K562 (cell line): ENCODE results near the gene CSNK1A1. TPM values are rescaled to one million over a fixed set of nuclear protein-coding genes. Genes with fewer than 3 reads are reported as not detected.

Source experiments
- FOXM1 ChIP-seq, 2 experiments: fragments of 450-650 bp in 1 of 2; sonication (generic) in 1 of 2; formaldehyde crosslinking in 1 of 2; IDR thresholded peaks; 2 replicates each; pipeline versions ENCODE4 v1.6.1 to v1.9.0; 2017 to 2022; ENCODE audit warnings: low read depth in 2 of 2, mild to moderate bottlenecking in 2 of 2, missing genetic modification reagents in 1 of 2, moderate library complexity in 1 of 2
- HEY1 ChIP-seq: fragments of 250-450 bp; sonication (Bioruptor Pico); IDR thresholded peaks from 2 replicates; pipeline ENCODE4 v1.5.0; 2020; ENCODE audit warnings: mild to moderate bottlenecking, moderate library complexity, borderline replicate concordance
- MTA3 ChIP-seq: fragments of 450-650 bp; formaldehyde crosslinking; IDR thresholded peaks from 2 replicates; pipeline ENCODE4 v1.6.1; 2017; ENCODE audit warnings: mild to moderate bottlenecking, borderline replicate concordance
- NFRKB ChIP-seq: fragments of 450-650 bp; IDR thresholded peaks from 2 replicates; pipeline ENCODE4 v1.6.1; 2016; ENCODE audit warnings: low read depth
- TFAM ChIP-seq: fragments of 250-450 bp; sonication (Bioruptor Pico); conservative IDR thresholded peaks from 2 replicates; pipeline ENCODE4 v1.5.0; 2021; ENCODE audit warnings: mild to moderate bottlenecking, moderate library complexity
- ZBTB33 ChIP-seq: sonication (generic); formaldehyde crosslinking; IDR thresholded peaks from 2 replicates; pipeline ENCODE4 v1.8.1; 2023; ENCODE audit warnings: mild to moderate bottlenecking, missing genetic modification reagents
- ZNF134 ChIP-seq: fragments of 250-450 bp; sonication (Bioruptor Pico); conservative IDR thresholded peaks from 2 replicates; pipeline ENCODE4 v1.4.0; 2020
- polyA plus RNA-seq, 8 experiments: library from polyadenylated mRNA; depleted of rRNA in 4 of 8; stranded (reverse) in 5 of 8; unstranded in 3 of 8; fragments of >200 nt; fragmentation: Nextera tagmentation in 2 of 8; fragmentation: Illumina TruSeq in 1 of 8; extraction: Ambion mirVana in 2 of 8; extraction: Trizol in 1 of 8; gene quantifications; 2 replicates each; pipeline versions ENCODE4 v1.2.1 to v1.2.3, GENCODE V29; 2011 to 2014; ENCODE audit warnings: inconsistent platforms in 1 of 8, missing spikeins in 1 of 8
- total RNA-seq, 7 experiments: library from RNA; depleted of rRNA in 6 of 7; stranded (reverse); fragments of >200 nt in 6 of 7; fragmentation: Illumina TruSeq in 2 of 7; extraction: Trizol in 2 of 7; gene quantifications; 2 replicates each; pipeline versions ENCODE4 v1.2.1 to v1.2.3, GENCODE V29; 2011 to 2021; ENCODE audit warnings: low replicate concordance in 1 of 7
- TF ChIP-seq, protein P1 (sequence below): fragments of 450-650 bp; IDR thresholded peaks from 2 replicates; pipeline ENCODE4 v1.6.1; 2017; ENCODE audit warnings: antibody characterized with exemption, mild to moderate bottlenecking
- TF ChIP-seq, protein P2 (sequence below): fragments of 450-650 bp; conservative IDR thresholded peaks from 2 replicates; pipeline ENCODE4 v1.6.1; 2016; ENCODE audit warnings: missing genetic modification characterization, low read depth, mild to moderate bottlenecking, control low read depth, missing compliant biosample characterization
- TF ChIP-seq, protein P3 (sequence below): fragments of 450-650 bp; conservative IDR thresholded peaks from 2 replicates; pipeline ENCODE4 v1.6.1; 2016; ENCODE audit warnings: missing genetic modification characterization, low read depth, mild to moderate bottlenecking, missing compliant biosample characterization, moderate library complexity
- TF ChIP-seq, protein P4 (sequence below): fragments of 250-450 bp; sonication (Bioruptor Pico); IDR thresholded peaks from 2 replicates; pipeline ENCODE4 v1.4.0; 2020

Gene CSNK1A1
- total and polyA plus RNA-seq, 9 of the 15 experiments (the other 6 are each of a cell fraction or from before 2014, with no cell fraction given) = 49.1 to 196 (median 154) TPM

DNA sequence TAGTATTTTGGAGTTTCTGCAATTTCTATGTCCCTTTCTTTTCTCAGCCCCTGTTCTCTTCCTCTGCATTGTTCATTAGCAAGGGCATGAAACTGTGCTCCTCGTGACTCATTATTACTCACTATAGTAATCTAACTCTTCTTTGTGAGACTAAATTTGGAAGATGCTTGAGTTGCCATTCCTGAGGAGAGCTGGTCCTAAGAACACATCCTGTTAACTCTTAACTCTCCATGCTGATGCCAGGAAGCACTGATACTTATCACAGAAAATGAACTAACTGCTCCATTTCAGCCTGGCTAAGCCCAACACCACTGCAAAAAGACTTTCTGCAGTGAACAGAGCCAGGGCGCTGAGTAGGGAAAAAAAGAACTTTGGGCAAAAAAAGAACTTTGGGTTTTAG, 10.6 kb upstream of the CSNK1A1 start (continued):
- no peak for TF ChIP-seq ZBTB33
- no peak for TF ChIP-seq HEY1
- TF ChIP-seq FOXM1 (IDR thresholded peaks at IDR 0.05; ENCODE audit: low read depth) = no peak
- no peak for TF ChIP-seq FOXM1 (CRISPR knock-in tag; IDR thresholded peaks at IDR 0.05; ENCODE audit: low read depth)
- TF ChIP-seq NFRKB = 0 out of 2 replicates have a peak, but pooled peaks have one; percentile 29
- TF ChIP-seq ZNF134 (CRISPR knock-in tag) = no peak
- TF ChIP-seq, protein P1, sequence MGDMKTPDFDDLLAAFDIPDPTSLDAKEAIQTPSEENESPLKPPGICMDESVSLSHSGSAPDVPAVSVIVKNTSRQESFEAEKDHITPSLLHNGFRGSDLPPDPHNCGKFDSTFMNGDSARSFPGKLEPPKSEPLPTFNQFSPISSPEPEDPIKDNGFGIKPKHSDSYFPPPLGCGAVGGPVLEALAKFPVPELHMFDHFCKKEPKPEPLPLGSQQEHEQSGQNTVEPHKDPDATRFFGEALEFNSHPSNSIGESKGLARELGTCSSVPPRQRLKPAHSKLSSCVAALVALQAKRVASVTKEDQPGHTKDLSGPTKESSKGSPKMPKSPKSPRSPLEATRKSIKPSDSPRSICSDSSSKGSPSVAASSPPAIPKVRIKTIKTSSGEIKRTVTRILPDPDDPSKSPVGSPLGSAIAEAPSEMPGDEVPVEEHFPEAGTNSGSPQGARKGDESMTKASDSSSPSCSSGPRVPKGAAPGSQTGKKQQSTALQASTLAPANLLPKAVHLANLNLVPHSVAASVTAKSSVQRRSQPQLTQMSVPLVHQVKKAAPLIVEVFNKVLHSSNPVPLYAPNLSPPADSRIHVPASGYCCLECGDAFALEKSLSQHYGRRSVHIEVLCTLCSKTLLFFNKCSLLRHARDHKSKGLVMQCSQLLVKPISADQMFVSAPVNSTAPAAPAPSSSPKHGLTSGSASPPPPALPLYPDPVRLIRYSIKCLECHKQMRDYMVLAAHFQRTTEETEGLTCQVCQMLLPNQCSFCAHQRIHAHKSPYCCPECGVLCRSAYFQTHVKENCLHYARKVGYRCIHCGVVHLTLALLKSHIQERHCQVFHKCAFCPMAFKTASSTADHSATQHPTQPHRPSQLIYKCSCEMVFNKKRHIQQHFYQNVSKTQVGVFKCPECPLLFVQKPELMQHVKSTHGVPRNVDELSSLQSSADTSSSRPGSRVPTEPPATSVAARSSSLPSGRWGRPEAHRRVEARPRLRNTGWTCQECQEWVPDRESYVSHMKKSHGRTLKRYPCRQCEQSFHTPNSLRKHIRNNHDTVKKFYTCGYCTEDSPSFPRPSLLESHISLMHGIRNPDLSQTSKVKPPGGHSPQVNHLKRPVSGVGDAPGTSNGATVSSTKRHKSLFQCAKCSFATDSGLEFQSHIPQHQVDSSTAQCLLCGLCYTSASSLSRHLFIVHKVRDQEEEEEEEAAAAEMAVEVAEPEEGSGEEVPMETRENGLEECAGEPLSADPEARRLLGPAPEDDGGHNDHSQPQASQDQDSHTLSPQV = peak; percentile 78
- TF ChIP-seq, protein P2, sequence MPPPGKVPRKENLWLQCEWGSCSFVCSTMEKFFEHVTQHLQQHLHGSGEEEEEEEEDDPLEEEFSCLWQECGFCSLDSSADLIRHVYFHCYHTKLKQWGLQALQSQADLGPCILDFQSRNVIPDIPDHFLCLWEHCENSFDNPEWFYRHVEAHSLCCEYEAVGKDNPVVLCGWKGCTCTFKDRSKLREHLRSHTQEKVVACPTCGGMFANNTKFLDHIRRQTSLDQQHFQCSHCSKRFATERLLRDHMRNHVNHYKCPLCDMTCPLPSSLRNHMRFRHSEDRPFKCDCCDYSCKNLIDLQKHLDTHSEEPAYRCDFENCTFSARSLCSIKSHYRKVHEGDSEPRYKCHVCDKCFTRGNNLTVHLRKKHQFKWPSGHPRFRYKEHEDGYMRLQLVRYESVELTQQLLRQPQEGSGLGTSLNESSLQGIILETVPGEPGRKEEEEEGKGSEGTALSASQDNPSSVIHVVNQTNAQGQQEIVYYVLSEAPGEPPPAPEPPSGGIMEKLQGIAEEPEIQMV (tag) = no peak
- TF ChIP-seq, protein P3, sequence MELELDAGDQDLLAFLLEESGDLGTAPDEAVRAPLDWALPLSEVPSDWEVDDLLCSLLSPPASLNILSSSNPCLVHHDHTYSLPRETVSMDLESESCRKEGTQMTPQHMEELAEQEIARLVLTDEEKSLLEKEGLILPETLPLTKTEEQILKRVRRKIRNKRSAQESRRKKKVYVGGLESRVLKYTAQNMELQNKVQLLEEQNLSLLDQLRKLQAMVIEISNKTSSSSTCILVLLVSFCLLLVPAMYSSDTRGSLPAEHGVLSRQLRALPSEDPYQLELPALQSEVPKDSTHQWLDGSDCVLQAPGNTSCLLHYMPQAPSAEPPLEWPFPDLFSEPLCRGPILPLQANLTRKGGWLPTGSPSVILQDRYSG (tag) = no peak
- TF ChIP-seq MTA3 = 0 out of 2 replicates have a peak, but pooled peaks have one; percentile 31
- TF ChIP-seq, protein P4, sequence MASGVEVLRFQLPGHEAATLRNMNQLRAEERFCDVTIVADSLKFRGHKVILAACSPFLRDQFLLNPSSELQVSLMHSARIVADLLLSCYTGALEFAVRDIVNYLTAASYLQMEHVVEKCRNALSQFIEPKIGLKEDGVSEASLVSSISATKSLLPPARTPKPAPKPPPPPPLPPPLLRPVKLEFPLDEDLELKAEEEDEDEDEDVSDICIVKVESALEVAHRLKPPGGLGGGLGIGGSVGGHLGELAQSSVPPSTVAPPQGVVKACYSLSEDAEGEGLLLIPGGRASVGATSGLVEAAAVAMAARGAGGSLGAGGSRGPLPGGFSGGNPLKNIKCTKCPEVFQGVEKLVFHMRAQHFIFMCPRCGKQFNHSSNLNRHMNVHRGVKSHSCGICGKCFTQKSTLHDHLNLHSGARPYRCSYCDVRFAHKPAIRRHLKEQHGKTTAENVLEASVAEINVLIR (CRISPR knock-in tag) = no peak
- no peak for TF ChIP-seq TFAM (CRISPR knock-in tag)
